MM.1S (cell line): ENCODE results near the gene FRMD8.

Experiments
- EZH2 ChIP-seq: fragments of 300-600 bp; sonication (generic); optimal IDR thresholded peaks from 2 replicates; pipeline ENCODE3; 2017; ENCODE audit warnings: low read depth, mild to moderate bottlenecking, antibody characterized with exemption, low read length, mixed read lengths
- EZH2phosphoT487 ChIP-seq: fragments of 300-600 bp; sonication (generic); IDR thresholded peaks from 2 replicates; pipeline ENCODE4 v1.6.1; 2018; ENCODE audit warnings: antibody characterized with exemption, low read length
- TF ChIP-seq, protein P1 (sequence below): fragments of 300-600 bp; sonication (generic); IDR thresholded peaks from 2 replicates; pipeline ENCODE4 v1.5.1; 2016; ENCODE audit warnings: antibody characterized with exemption, low read length, mixed read lengths

DNA sequence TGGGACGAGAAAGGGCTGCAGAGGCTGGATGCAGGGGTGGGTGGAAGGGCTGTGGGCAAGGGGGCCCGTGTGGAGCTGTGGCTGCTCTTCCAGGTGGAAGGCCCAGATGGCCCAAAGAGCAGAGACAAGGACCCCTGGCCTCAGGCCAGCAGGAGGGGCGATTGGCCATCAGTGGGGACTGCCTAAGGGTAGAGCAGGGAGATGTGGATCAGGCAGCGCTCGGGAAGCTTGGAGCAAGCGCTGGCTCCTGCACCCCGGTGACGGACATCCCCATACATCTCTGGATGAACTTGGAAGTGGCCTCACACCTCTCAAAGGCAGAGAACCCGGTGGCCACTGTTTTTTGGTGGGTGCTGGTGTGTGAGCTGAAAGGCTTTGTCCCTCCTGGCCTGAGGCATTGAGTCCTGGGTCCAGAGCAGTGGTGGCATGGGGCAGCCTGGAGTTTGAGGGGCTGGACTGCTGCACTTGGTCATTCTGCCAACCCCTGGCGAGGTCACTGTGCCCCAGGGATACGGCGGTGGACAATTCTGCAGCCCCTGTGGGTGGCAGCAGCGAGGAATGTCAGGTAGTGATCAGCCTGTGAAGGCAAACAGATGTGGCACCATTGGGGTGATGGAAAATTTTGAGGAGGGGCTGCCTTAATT lies 5.9 kb downstream of the FRMD8 start:
- TF ChIP-seq, protein P1, sequence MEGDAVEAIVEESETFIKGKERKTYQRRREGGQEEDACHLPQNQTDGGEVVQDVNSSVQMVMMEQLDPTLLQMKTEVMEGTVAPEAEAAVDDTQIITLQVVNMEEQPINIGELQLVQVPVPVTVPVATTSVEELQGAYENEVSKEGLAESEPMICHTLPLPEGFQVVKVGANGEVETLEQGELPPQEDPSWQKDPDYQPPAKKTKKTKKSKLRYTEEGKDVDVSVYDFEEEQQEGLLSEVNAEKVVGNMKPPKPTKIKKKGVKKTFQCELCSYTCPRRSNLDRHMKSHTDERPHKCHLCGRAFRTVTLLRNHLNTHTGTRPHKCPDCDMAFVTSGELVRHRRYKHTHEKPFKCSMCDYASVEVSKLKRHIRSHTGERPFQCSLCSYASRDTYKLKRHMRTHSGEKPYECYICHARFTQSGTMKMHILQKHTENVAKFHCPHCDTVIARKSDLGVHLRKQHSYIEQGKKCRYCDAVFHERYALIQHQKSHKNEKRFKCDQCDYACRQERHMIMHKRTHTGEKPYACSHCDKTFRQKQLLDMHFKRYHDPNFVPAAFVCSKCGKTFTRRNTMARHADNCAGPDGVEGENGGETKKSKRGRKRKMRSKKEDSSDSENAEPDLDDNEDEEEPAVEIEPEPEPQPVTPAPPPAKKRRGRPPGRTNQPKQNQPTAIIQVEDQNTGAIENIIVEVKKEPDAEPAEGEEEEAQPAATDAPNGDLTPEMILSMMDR = no peak
- TF ChIP-seq EZH2 (no peak), EZH2phosphoT487 (no peak)
